HepG2 (cell line): ENCODE results near the gene INPP5K.

Experiments
- CTCF ChIP-seq: sonication (generic); formaldehyde crosslinking; IDR thresholded peaks from 2 replicates; pipeline ENCODE4 v1.5.0; 2020; ENCODE audit warnings: mild to moderate bottlenecking, missing genetic modification reagents, moderate library complexity
- IRF1 ChIP-seq: sonication (generic); formaldehyde crosslinking; IDR thresholded peaks from 2 replicates; pipeline ENCODE4 v1.4.0; 2020; ENCODE audit warnings: low read depth, mild to moderate bottlenecking, missing genetic modification reagents
- JUND ChIP-seq: sonication (generic); formaldehyde crosslinking; IDR thresholded peaks from 2 replicates; pipeline ENCODE4 v1.8.0; 2022; ENCODE audit warnings: mild to moderate bottlenecking, missing genetic modification reagents
- KDM6A ChIP-seq: IDR thresholded peaks from 2 replicates; pipeline ENCODE4 v1.6.1; 2016; ENCODE audit warnings: low read depth
- MED1 ChIP-seq: sonication (generic); formaldehyde crosslinking; IDR thresholded peaks from 2 replicates; pipeline ENCODE4 v1.4.0; 2020; ENCODE audit warnings: missing genetic modification reagents
- RAD51 ChIP-seq: fragments of 450-650 bp; IDR thresholded peaks from 2 replicates; pipeline ENCODE4 v1.6.1; 2016; ENCODE audit warnings: borderline replicate concordance
- SP1 ChIP-seq, 2 experiments: fragments of 450-650 bp in 1 of 2; sonication (generic) in 1 of 2; formaldehyde crosslinking in 1 of 2; IDR thresholded peaks; 2 replicates each; pipeline versions ENCODE4 v1.4.0 to v1.6.1; 2016 to 2020; ENCODE audit warnings: missing genetic modification reagents in 1 of 2
- TAF1 ChIP-seq: sonication (generic); formaldehyde crosslinking; IDR thresholded peaks from 2 replicates; pipeline ENCODE4 v1.4.0; 2020; ENCODE audit warnings: missing genetic modification reagents
- ZFP37 ChIP-seq: sonication (generic); formaldehyde crosslinking; IDR thresholded peaks from 2 replicates; pipeline ENCODE4 v1.4.0; 2020; ENCODE audit warnings: missing genetic modification reagents, borderline replicate concordance
- ZMYM2 ChIP-seq: sonication (generic); formaldehyde crosslinking; IDR thresholded peaks from 2 replicates; pipeline ENCODE4 v1.8.0; 2022; ENCODE audit warnings: mild to moderate bottlenecking, missing genetic modification reagents
- ZNF660 ChIP-seq: sonication (generic); formaldehyde crosslinking; IDR thresholded peaks from 2 replicates; pipeline ENCODE4 v1.5.1; 2020; ENCODE audit warnings: mild to moderate bottlenecking, low read depth, missing genetic modification reagents, borderline replicate concordance
- TF ChIP-seq, protein P1 (sequence below): sonication (generic); formaldehyde crosslinking; IDR thresholded peaks from 2 replicates; pipeline ENCODE4 v1.8.1; 2023; ENCODE audit warnings: missing genetic modification reagents, inconsistent platforms, borderline replicate concordance
- TF ChIP-seq, protein P2 (sequence below): sonication (generic); formaldehyde crosslinking; IDR thresholded peaks from 2 replicates; pipeline ENCODE4 v1.5.0; 2020; ENCODE audit warnings: mild to moderate bottlenecking, missing genetic modification reagents

- TF ChIP-seq, protein P1, sequence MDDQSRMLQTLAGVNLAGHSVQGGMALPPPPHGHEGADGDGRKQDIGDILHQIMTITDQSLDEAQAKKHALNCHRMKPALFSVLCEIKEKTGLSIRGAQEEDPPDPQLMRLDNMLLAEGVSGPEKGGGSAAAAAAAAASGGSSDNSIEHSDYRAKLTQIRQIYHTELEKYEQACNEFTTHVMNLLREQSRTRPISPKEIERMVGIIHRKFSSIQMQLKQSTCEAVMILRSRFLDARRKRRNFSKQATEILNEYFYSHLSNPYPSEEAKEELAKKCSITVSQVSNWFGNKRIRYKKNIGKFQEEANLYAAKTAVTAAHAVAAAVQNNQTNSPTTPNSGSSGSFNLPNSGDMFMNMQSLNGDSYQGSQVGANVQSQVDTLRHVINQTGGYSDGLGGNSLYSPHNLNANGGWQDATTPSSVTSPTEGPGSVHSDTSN: no peak
- TF ChIP-seq ZMYM2 (CRISPR knock-in tag): no peak
- TF ChIP-seq, protein P2, sequence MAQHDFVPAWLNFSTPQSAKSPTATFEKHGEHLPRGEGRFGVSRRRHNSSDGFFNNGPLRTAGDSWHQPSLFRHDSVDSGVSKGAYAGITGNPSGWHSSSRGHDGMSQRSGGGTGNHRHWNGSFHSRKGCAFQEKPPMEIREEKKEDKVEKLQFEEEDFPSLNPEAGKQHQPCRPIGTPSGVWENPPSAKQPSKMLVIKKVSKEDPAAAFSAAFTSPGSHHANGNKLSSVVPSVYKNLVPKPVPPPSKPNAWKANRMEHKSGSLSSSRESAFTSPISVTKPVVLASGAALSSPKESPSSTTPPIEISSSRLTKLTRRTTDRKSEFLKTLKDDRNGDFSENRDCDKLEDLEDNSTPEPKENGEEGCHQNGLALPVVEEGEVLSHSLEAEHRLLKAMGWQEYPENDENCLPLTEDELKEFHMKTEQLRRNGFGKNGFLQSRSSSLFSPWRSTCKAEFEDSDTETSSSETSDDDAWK (CRISPR knock-in tag): no peak
- TF ChIP-seq CTCF (CRISPR knock-in tag): no peak
- no peak for TF ChIP-seq JUND (CRISPR knock-in tag)
- no peak for TF ChIP-seq MED1
- no peak for TF ChIP-seq ZFP37 (CRISPR knock-in tag)
- TF ChIP-seq TAF1: no peak
- TF ChIP-seq ZNF660: no peak
- TF ChIP-seq RAD51: no peak
- TF ChIP-seq IRF1 (CRISPR knock-in tag): no peak
- no peak for TF ChIP-seq SP1 (IDR thresholded peaks at IDR 0.05)
- no peak for TF ChIP-seq SP1 (CRISPR knock-in tag; IDR thresholded peaks at IDR 0.05)
- no peak for TF ChIP-seq KDM6A
Observed at GRCh38 chr17:1559047-1560043, 42.9 kb upstream of the INPP5K start.
